ENCODE results near the gene KRT40. TPM values are rescaled to one million over a fixed set of nuclear protein-coding genes. Genes with fewer than 3 reads are reported as not detected.
"Not testable (repeated sequence)": the region's sequence is repeated elsewhere in the genome, so short reads cannot be mapped to it uniquely, and the experiment has no call there.

Gene KRT40
- total RNA-seq, 2 donors from 2014 or later: not detected

GRCh38 chr17:41004397-41004796 lies 20.3 kb upstream of the KRT40 start:
- Mint-ChIP-seq H3K9me3 (no peaks in the 10 kb centered on the region), H3K36me3 (no peaks in the 10 kb centered on the region), H3K27ac (no peak overlapping the region)
- ATAC-seq: no peak
- no peak for DNase-seq (ENCODE audit: low spot score in 2 of 2)

GRCh38 chr17:41003926-41004325 lies 19.8 kb upstream of the KRT40 start:
- DNase-seq (ENCODE audit: low spot score in 2 of 2) (no peak), ATAC-seq (no peak)
- Mint-ChIP-seq H3K36me3 (no peaks in the 10 kb centered on the region), H3K9me3 (no peaks in the 10 kb centered on the region), H3K27ac (no peak overlapping the region)

GRCh38 chr17:41002814-41003213 lies 18.7 kb upstream of the KRT40 start:
- no peak for DNase-seq (ENCODE audit: low spot score in 2 of 2)
- no peak for ATAC-seq
- Mint-ChIP-seq H3K9me3 (no peaks in the 10 kb centered on the region), H3K27ac (no peak overlapping the region), H3K36me3 (no peaks in the 10 kb centered on the region)

- no peak for DNase-seq (ENCODE audit: low spot score in 2 of 2)
- no peak for ATAC-seq
- Mint-ChIP-seq H3K36me3 (no peaks in the 10 kb centered on the region), H3K27ac (no peak overlapping the region), H3K9me3 (no peaks in the 10 kb centered on the region)
These were observed 17.7 kb upstream of the KRT40 start for GRCh38 chr17:41001795-41002194.

GRCh38 chr17:40999563-40999962 lies 15.4 kb upstream of the KRT40 start, which contains the start of gene KRTAP3-2:
KRTAP3-2 (minus strand) TSS chr17:40999906; CDS start chr17:40999853, 53 bp downstream.
- DNase-seq (ENCODE audit: low spot score in 2 of 2); H3K27ac Mint-ChIP-seq; H3K36me3 Mint-ChIP-seq; H3K9me3 Mint-ChIP-seq; ATAC-seq: not testable (repeated sequence)

GRCh38 chr17:40997361-40997760 lies 13.2 kb upstream of the KRT40 start:
- no peak for ATAC-seq
- Mint-ChIP-seq H3K27ac (no peak overlapping the region), H3K36me3 (peaks cover 0 to 4% of the 10 kb centered on the region in 2 donors), H3K9me3 (no peaks in the 10 kb centered on the region)
- no peak for DNase-seq (ENCODE audit: low spot score in 2 of 2)

- DNase-seq (ENCODE audit: low spot score in 2 of 2) (no peak), ATAC-seq (peak in 1 of 2 donors; percentile 34)
- Mint-ChIP-seq H3K27ac (no peak overlapping the region), H3K9me3 (no peaks in the 10 kb centered on the region), H3K36me3 (peaks cover 0 to 5% of the 10 kb centered on the region in 2 donors)
These were observed 12.7 kb upstream of the KRT40 start for GRCh38 chr17:40996829-40997228.

- Mint-ChIP-seq H3K9me3 (no peaks in the 10 kb centered on the region), H3K36me3 (peaks cover 0 to 5% of the 10 kb centered on the region in 2 donors), H3K27ac (no peak overlapping the region)
- DNase-seq (ENCODE audit: low spot score in 2 of 2) (no peak), ATAC-seq (no peak)
These were observed 11.0 kb upstream of the KRT40 start for GRCh38 chr17:40995116-40995515.

GRCh38 chr17:40993839-40994238 lies 9.7 kb upstream of the KRT40 start, which contains the start of gene KRTAP3-3:
KRTAP3-3 (minus strand) TSS chr17:40994164; CDS start chr17:40994097, 67 bp downstream.
- no peak within 1 kb of the TSS for H3K27ac Mint-ChIP-seq
- ATAC-seq (no peak), DNase-seq (ENCODE audit: low spot score in 2 of 2) (no peak)
- H3K9me3 Mint-ChIP-seq: no peaks in the 10 kb centered on the region
- H3K36me3 Mint-ChIP-seq: peaks cover 0 to 5% of the 10 kb centered on the region in 2 donors

GRCh38 chr17:40993084-40993483 lies 9.0 kb upstream of the KRT40 start:
- H3K36me3 Mint-ChIP-seq: peaks cover 0 to 5% of the 10 kb centered on the region in 2 donors
- ATAC-seq: no peak
- H3K27ac Mint-ChIP-seq: no peak overlapping the region
- DNase-seq (ENCODE audit: low spot score in 2 of 2): no peak
- H3K9me3 Mint-ChIP-seq: no peaks in the 10 kb centered on the region

GRCh38 chr17:40992666-40993065 lies 8.5 kb upstream of the KRT40 start:
- H3K9me3 Mint-ChIP-seq: no peaks in the 10 kb centered on the region
- ATAC-seq (no peak), DNase-seq (ENCODE audit: low spot score in 2 of 2) (no peak)
- H3K36me3 Mint-ChIP-seq: peaks cover 0 to 5% of the 10 kb centered on the region in 2 donors
- H3K27ac Mint-ChIP-seq: no peak overlapping the region

- H3K9me3 Mint-ChIP-seq: no peaks in the 10 kb centered on the region
- no peak for ATAC-seq
- no peak for DNase-seq (ENCODE audit: low spot score in 2 of 2)
These were observed 2.8 kb upstream of the KRT40 start for GRCh38 chr17:40986920-40987319.

GRCh38 chr17:40981115-40981514 lies 3.0 kb downstream of the KRT40 start:
- no peaks in the 10 kb centered on the region for H3K36me3 Mint-ChIP-seq
- H3K27ac Mint-ChIP-seq: peak overlapping the region in 1 of 2 donors; percentile 22
- H3K9me3 Mint-ChIP-seq: no peaks in the 10 kb centered on the region
- DNase-seq (ENCODE audit: low spot score in 2 of 2): no peak
- ATAC-seq: no peak

More at GRCh38 chr17:40986920-40987319, 2.8 kb upstream of the KRT40 start:
- H3K27ac Mint-ChIP-seq: no peak overlapping the region
- H3K36me3 Mint-ChIP-seq: no peaks in the 10 kb centered on the region

GRCh38 chr17:40980596-40980995 lies 3.5 kb downstream of the KRT40 start:
- DNase-seq (ENCODE audit: low spot score in 2 of 2) (no peak), ATAC-seq (no peak)
- Mint-ChIP-seq H3K36me3 (no peaks in the 10 kb centered on the region), H3K27ac (no peak overlapping the region), H3K9me3 (no peaks in the 10 kb centered on the region)

- H3K27ac Mint-ChIP-seq: no peak overlapping the region
- ATAC-seq (no peak), DNase-seq (ENCODE audit: low spot score in 2 of 2) (no peak)
- H3K9me3 Mint-ChIP-seq: no peaks in the 10 kb centered on the region
- no peaks in the 10 kb centered on the region for H3K36me3 Mint-ChIP-seq
These were observed 4.0 kb downstream of the KRT40 start for GRCh38 chr17:40980117-40980516.

GRCh38 chr17:40978575-40979151 lies 5.5 kb downstream of the KRT40 start:
- ATAC-seq (no peak), DNase-seq (ENCODE audit: low spot score in 2 of 2) (no peak)
- Mint-ChIP-seq H3K9me3 (no peaks in the 10 kb centered on the region), H3K27ac (no peak overlapping the region), H3K36me3 (no peaks in the 10 kb centered on the region)

- Mint-ChIP-seq H3K27ac (no peak overlapping the region), H3K36me3 (no peaks in the 10 kb centered on the region), H3K9me3 (no peaks in the 10 kb centered on the region)
- ATAC-seq (no peak), DNase-seq (ENCODE audit: low spot score in 2 of 2) (no peak)
These were observed 8.6 kb downstream of the KRT40 start for GRCh38 chr17:40975516-40975915.

GRCh38 chr17:40974366-40974765 lies 9.8 kb downstream of the KRT40 start:
- DNase-seq (ENCODE audit: low spot score in 2 of 2) (no peak), ATAC-seq (no peak)
- no peaks in the 10 kb centered on the region for H3K9me3 Mint-ChIP-seq
- no peak overlapping the region for H3K27ac Mint-ChIP-seq
- no peaks in the 10 kb centered on the region for H3K36me3 Mint-ChIP-seq
